Effector memory CD4-positive, alpha-beta T cell (primary cell): ENCODE data around the gene MYL6.
A peak's percentile ranks its signal among the peaks of the same experiment; 100 is the strongest.
"Not testable (repeated sequence)": the region's sequence is repeated elsewhere in the genome, so short reads cannot be mapped to it uniquely, and the experiment has no call there.

Experiments
- DNase-seq, 3 donors: peaks; one replicate each; pipeline ENCODE4 v3.0.0-alpha.2; 2020
- H3K27ac ChIP-seq: 2 replicates; pipeline ENCODE4 v1.7.0; 2013; ENCODE audit warnings: mild to moderate bottlenecking, low read length, moderate library complexity; ENCODE audit not compliant: insufficient read depth, poor library complexity, severe bottlenecking
- H3K27me3 ChIP-seq: replicated peaks from 2 replicates; pipeline ENCODE4 v1.7.0; 2013; ENCODE audit warnings: mild to moderate bottlenecking, low read length; ENCODE audit not compliant: insufficient read depth, control insufficient read depth, poor library complexity, severe bottlenecking
- H3K36me3 ChIP-seq: 2 replicates; pipeline ENCODE4 v1.7.0; 2013; ENCODE audit warnings: mild to moderate bottlenecking, low read length, moderate library complexity; ENCODE audit not compliant: control insufficient read depth, insufficient read depth
- H3K4me1 ChIP-seq: 2 replicates; pipeline ENCODE4 v1.7.0; 2013; ENCODE audit warnings: low read length, mild to moderate bottlenecking; ENCODE audit not compliant: control insufficient read depth, insufficient read depth, poor library complexity, severe bottlenecking
- H3K4me3 ChIP-seq: 2 replicates; pipeline ENCODE4 v1.7.0; 2013; ENCODE audit warnings: low read length, low read depth, mild to moderate bottlenecking; ENCODE audit not compliant: insufficient read depth, poor library complexity, severe bottlenecking
- H3K9me3 ChIP-seq: 2 replicates; pipeline ENCODE4 v1.7.0; 2013; ENCODE audit warnings: mild to moderate bottlenecking, low read length, moderate library complexity; ENCODE audit not compliant: control insufficient read depth

Gene MYL6

GRCh38 chr12:56156464-56157200, 1.5 kb upstream of the MYL6 start:
- peaks cover 46% of the 10 kb centered on the region for H3K4me1 ChIP-seq
- not testable (repeated sequence) for H3K27ac ChIP-seq

GRCh38 chr12:56157201-56158028, 744 bp upstream of the MYL6 start:
- Histone ChIP-seq H3K36me3 (peaks cover 18% of the 10 kb centered on the region), H3K27me3 (no peaks in the 10 kb centered on the region), H3K4me1 (peaks cover 40% of the 10 kb centered on the region), H3K9me3 (no peaks in the 10 kb centered on the region), H3K27ac (peak overlapping the region; percentile 95), H3K4me3 (peak overlapping the region; percentile 77)
- peak in 2 of 3 donors; percentile 23 to 58 for DNase-seq

More at GRCh38 chr12:56156464-56157200, 1.5 kb upstream of the MYL6 start:
- DNase-seq, H3K4me3 ChIP-seq, H3K9me3 ChIP-seq, H3K27me3 ChIP-seq: not testable (repeated sequence)
- H3K36me3 ChIP-seq = peaks cover 11% of the 10 kb centered on the region

GRCh38 chr12:56158926-56159461, 835 bp downstream of the MYL6 start:
- Histone ChIP-seq H3K27me3 (no peaks in the 10 kb centered on the region), H3K9me3 (no peaks in the 10 kb centered on the region), H3K4me3 (peak overlapping the region; percentile 87), H3K4me1 (peaks cover 33% of the 10 kb centered on the region), H3K36me3 (peaks cover 32% of the 10 kb centered on the region), H3K27ac (peak overlapping the region; percentile 95)
- no peak for DNase-seq

- Histone ChIP-seq H3K27me3 (no peaks in the 10 kb centered on the region), H3K9me3 (no peaks in the 10 kb centered on the region), H3K36me3 (peaks cover 37% of the 10 kb centered on the region), H3K4me3 (peak overlapping the region; percentile 87), H3K27ac (peak overlapping the region; percentile 95), H3K4me1 (peaks cover 33% of the 10 kb centered on the region)
- DNase-seq = no peak
These were observed 1.5 kb downstream of the MYL6 start for GRCh38 chr12:56159482-56160192.

GRCh38 chr12:56160193-56160763, 2.1 kb downstream of the MYL6 start:
- Histone ChIP-seq H3K27me3 (no peaks in the 10 kb centered on the region), H3K4me1 (peaks cover 33% of the 10 kb centered on the region), H3K4me3 (peak overlapping the region; percentile 87), H3K9me3 (no peaks in the 10 kb centered on the region), H3K36me3 (peaks cover 43% of the 10 kb centered on the region), H3K27ac (peak overlapping the region; percentile 95)
- DNase-seq = peak; percentile 43 to 54 (median 52)

- Histone ChIP-seq H3K4me3 (peak overlapping the region; percentile 87), H3K9me3 (no peaks in the 10 kb centered on the region), H3K27me3 (no peaks in the 10 kb centered on the region), H3K4me1 (peaks cover 33% of the 10 kb centered on the region), H3K27ac (peak overlapping the region; percentile 95), H3K36me3 (peaks cover 52% of the 10 kb centered on the region)
- DNase-seq = no peak
These were observed 2.9 kb downstream of the MYL6 start for GRCh38 chr12:56160894-56161689.

GRCh38 chr12:56161690-56162351, 3.7 kb downstream of the MYL6 start:
- H3K4me1 ChIP-seq = peaks cover 33% of the 10 kb centered on the region
- no peak overlapping the region for H3K4me3 ChIP-seq
- H3K27ac ChIP-seq = peak overlapping the region; percentile 95
- no peaks in the 10 kb centered on the region for H3K27me3 ChIP-seq
- DNase-seq = no peak
- H3K9me3 ChIP-seq = no peaks in the 10 kb centered on the region
- H3K36me3 ChIP-seq = peaks cover 55% of the 10 kb centered on the region

GRCh38 chr12:56162468-56163290, 4.5 kb downstream of the MYL6 start:
- Histone ChIP-seq H3K27me3 (no peaks in the 10 kb centered on the region), H3K27ac (no peak overlapping the region), H3K4me3 (no peak overlapping the region), H3K4me1 (peaks cover 26% of the 10 kb centered on the region), H3K36me3 (peaks cover 59% of the 10 kb centered on the region), H3K9me3 (no peaks in the 10 kb centered on the region)
- DNase-seq = no peak
